Ishikawa (cell line): ENCODE results near the gene ADRB2.

Source experiments
- CEBPB ChIP-seq: IDR thresholded peaks from 2 replicates; pipeline ENCODE4 v1.6.1; 2012
- CREB1 ChIP-seq: IDR thresholded peaks from 2 replicates; pipeline ENCODE4 v1.6.1; 2012; ENCODE audit warnings: low read depth
- EGR1 ChIP-seq: IDR thresholded peaks from 2 replicates; pipeline ENCODE4 v1.6.1; 2012
- EP300 ChIP-seq: IDR thresholded peaks from 2 replicates; pipeline ENCODE4 v1.6.1; 2012; ENCODE audit warnings: borderline replicate concordance
- FOXM1 ChIP-seq: IDR thresholded peaks from 2 replicates; pipeline ENCODE4 v1.6.1; 2012; ENCODE audit warnings: low read depth, borderline replicate concordance
- MAX ChIP-seq: IDR thresholded peaks from 2 replicates; pipeline ENCODE4 v1.6.1; 2012
- NFIC ChIP-seq: IDR thresholded peaks from 2 replicates; pipeline ENCODE4 v1.6.1; 2012
- RAD21 ChIP-seq: IDR thresholded peaks from 2 replicates; pipeline ENCODE4 v1.6.1; 2012; ENCODE audit warnings: low read depth
- REST ChIP-seq: IDR thresholded peaks from 2 replicates; pipeline ENCODE4 v1.6.1; 2012; ENCODE audit warnings: low read depth, mild to moderate bottlenecking
- TAF1 ChIP-seq: IDR thresholded peaks from 2 replicates; pipeline ENCODE4 v1.6.1; 2012; ENCODE audit warnings: low read depth, mild to moderate bottlenecking
- TCF12 ChIP-seq: IDR thresholded peaks from 2 replicates; pipeline ENCODE4 v1.6.1; 2012; ENCODE audit warnings: low read depth
- TEAD4 ChIP-seq: IDR thresholded peaks from 2 replicates; pipeline ENCODE4 v1.6.1; 2012
- USF1 ChIP-seq: IDR thresholded peaks from 2 replicates; pipeline ENCODE4 v1.6.1; 2012
- YY1 ChIP-seq: IDR thresholded peaks from 2 replicates; pipeline ENCODE4 v1.6.1; 2012; ENCODE audit warnings: low read depth
- ZBTB7A ChIP-seq: IDR thresholded peaks from 2 replicates; pipeline ENCODE4 v1.6.1; 2012; ENCODE audit warnings: low read depth

ADRB2 gene

GRCh38 chr5:148808864-148809642, 17.4 kb upstream of the ADRB2 start:
- TF ChIP-seq CEBPB (no peak), RAD21 (no peak), TAF1 (no peak), CREB1 (no peak), EP300 (no peak), TEAD4 (no peak), FOXM1 (no peak), EGR1 (no peak), NFIC (no peak), REST (no peak), USF1 (no peak), YY1 (no peak), ZBTB7A (no peak), TCF12 (no peak), MAX (no peak)

GRCh38 chr5:148809781-148810524, 16.5 kb upstream of the ADRB2 start:
- no peak for TF ChIP-seq USF1

- TF ChIP-seq USF1 = no peak
- no peak for TF ChIP-seq YY1
- no peak for TF ChIP-seq FOXM1
- TF ChIP-seq CREB1 = no peak
Observed at GRCh38 chr5:148810823-148811222, 15.6 kb upstream of the ADRB2 start.

GRCh38 chr5:148811756-148812155, 14.7 kb upstream of the ADRB2 start:
- TF ChIP-seq USF1 (no peak), EGR1 (no peak)

- no peak for TF ChIP-seq TCF12
- no peak for TF ChIP-seq EGR1
- no peak for TF ChIP-seq FOXM1
- no peak for TF ChIP-seq MAX
- TF ChIP-seq CEBPB = no peak
Observed at GRCh38 chr5:148815086-148815485, 11.3 kb upstream of the ADRB2 start.

- TF ChIP-seq RAD21 (no peak), NFIC (no peak), EP300 (no peak), TCF12 (no peak), CREB1 (no peak), REST (no peak), FOXM1 (no peak), EGR1 (no peak), USF1 (no peak), TAF1 (no peak), MAX (no peak), TEAD4 (no peak), ZBTB7A (no peak), CEBPB (no peak)
Observed at GRCh38 chr5:148815578-148815977, 10.8 kb upstream of the ADRB2 start.
